HepG2 (cell line): ENCODE measurements around the gene PMS1.

ENCODE experiments used
- EP300 ChIP-seq, 3 experiments: sonication (generic) in 1 of 3; formaldehyde crosslinking in 1 of 3; IDR thresholded peaks; 2 replicates each; pipeline versions ENCODE4 v1.5.1 to v1.6.1; 2011 to 2020; ENCODE audit warnings: low read depth in 2 of 3, low read length in 2 of 3, borderline replicate concordance in 1 of 3, improper control_type of control experiment in 1 of 3, mild to moderate bottlenecking in 1 of 3, missing genetic modification reagents in 1 of 3, moderate library complexity in 1 of 3
- EZH2 ChIP-seq: conservative IDR thresholded peaks from 2 replicates; pipeline ENCODE4 v1.6.1; 2012; ENCODE audit warnings: mild to moderate bottlenecking, low read depth, low read length, moderate library complexity
- GMEB2 ChIP-seq: IDR thresholded peaks from 2 replicates; pipeline ENCODE4 v1.6.1; 2016; ENCODE audit warnings: missing biosample characterization, missing genetic modification reagents, low read depth
- POLR2AphosphoS5 ChIP-seq: IDR thresholded peaks from 2 replicates; pipeline ENCODE4 v1.6.1; 2012; ENCODE audit warnings: low read depth, low read length
- RBAK ChIP-seq: sonication (generic); formaldehyde crosslinking; IDR thresholded peaks from 2 replicates; pipeline ENCODE4 v1.5.1; 2020; ENCODE audit warnings: mild to moderate bottlenecking, missing genetic modification reagents
- ZNF274 ChIP-seq: sonication (generic); formaldehyde crosslinking; IDR thresholded peaks from 2 replicates; pipeline ENCODE4 v1.5.1; 2020; ENCODE audit warnings: mild to moderate bottlenecking, missing genetic modification reagents
- TF ChIP-seq, protein P1 (sequence below): sonication (generic); formaldehyde crosslinking; IDR thresholded peaks from 2 replicates; pipeline ENCODE4 v1.4.0; 2020; ENCODE audit warnings: missing genetic modification reagents

GRCh38 chr2:189783451-189783926, 761 bp upstream of the PMS1 start:
- TF ChIP-seq POLR2AphosphoS5 (no peak), ZNF274 (CRISPR knock-in tag) (no peak), EP300 (IDR thresholded peaks at IDR 0.05; ENCODE audit: low read depth in 2 of 2, low read length in 2 of 2) (no peak), EP300 (CRISPR knock-in tag; IDR thresholded peaks at IDR 0.05; ENCODE audit: borderline replicate concordance) (no peak), RBAK (no peak; the same call in 1 of the 2 replicates), GMEB2 (no peak), EZH2 (no peak)
- TF ChIP-seq, protein P1, sequence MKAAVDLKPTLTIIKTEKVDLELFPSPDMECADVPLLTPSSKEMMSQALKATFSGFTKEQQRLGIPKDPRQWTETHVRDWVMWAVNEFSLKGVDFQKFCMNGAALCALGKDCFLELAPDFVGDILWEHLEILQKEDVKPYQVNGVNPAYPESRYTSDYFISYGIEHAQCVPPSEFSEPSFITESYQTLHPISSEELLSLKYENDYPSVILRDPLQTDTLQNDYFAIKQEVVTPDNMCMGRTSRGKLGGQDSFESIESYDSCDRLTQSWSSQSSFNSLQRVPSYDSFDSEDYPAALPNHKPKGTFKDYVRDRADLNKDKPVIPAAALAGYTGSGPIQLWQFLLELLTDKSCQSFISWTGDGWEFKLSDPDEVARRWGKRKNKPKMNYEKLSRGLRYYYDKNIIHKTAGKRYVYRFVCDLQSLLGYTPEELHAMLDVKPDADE, result no peak
